Pancreas (tissue), 10 donors: Measurements from ENCODE around the gene TST. TPM values are rescaled to one million over a fixed set of nuclear protein-coding genes. Genes with fewer than 3 reads are reported as not detected.

Source experiments
- ATAC-seq, 4 donors: fragments of 200-7000 bp; cut with Tn5 transposase; one replicate each; pipeline versions ENCODE4 v1.8.0 to v1.9.1; 2020; ENCODE audit warnings: mild to moderate bottlenecking in 4 of 4, moderate library complexity in 4 of 4
- DNase-seq, 6 donors: peaks; one replicate each; pipeline ENCODE4 v3.0.0-alpha.2; 2020
- FAIRE-seq: peaks from 2 replicates; lab custom pipeline; 2012; peaks lifted over from hg19 to GRCh38; lab: Jason Lieb, UNC
- H3K27ac ChIP-seq, 4 donors: fragments of 200-600 bp; sonication (generic); 1 replicate in 3 of 4; 2 replicates in 1 of 4; pipeline versions ENCODE4 v1.5.0 to v1.8.0; 2020
- H3K27me3 ChIP-seq, 4 donors: fragments of 200-600 bp; one replicate each; pipeline ENCODE4 v1.8.0; 2021
- H3K36me3 ChIP-seq, 3 donors: fragments of 200-600 bp; sonication (generic) in 1 of 3; one replicate each; pipeline versions ENCODE4 v1.5.0 to v1.8.0; 2020 to 2021
- H3K4me1 ChIP-seq, 3 donors: fragments of 200-600 bp; one replicate each; pipeline ENCODE4 v1.8.0; 2021
- H3K4me3 ChIP-seq, 4 donors: fragments of 200-600 bp; sonication (generic) in 2 of 4; one replicate each; pipeline versions ENCODE4 v1.5.0 to v1.8.0; 2020 to 2021
- H3K9me3 ChIP-seq, 4 donors: fragments of 200-600 bp; one replicate each; pipeline ENCODE4 v1.8.0; 2021
- CTCF ChIP-seq, 4 donors: fragments of 200-600 bp; sonication (generic) in 3 of 4; IDR thresholded peaks; one replicate each; pipeline versions ENCODE4 v1.5.0 to v1.8.0; 2021; ENCODE audit warnings: antibody characterized with exemption in 4 of 4
- WGBS, 2 donors: extraction: QIAGEN DNeasy Blood & Tissue Kit; methylation state at CpG; one replicate each; pipeline ENCODE4 v1.1.7; 2013; 5-methylcytosine and 5-hydroxymethylcytosine counted together
- intact Hi-C, 3 donors: fragments of 100-400 bp; cut with DNase I; formaldehyde crosslinking; loops; one replicate each; pipeline versions ENCODE4 v1.11.1 to v1.14.2; 2022
- polyA plus RNA-seq, 2 donors: library from polyadenylated mRNA; stranded (reverse); fragments of 200-250 nt; gene quantifications; one replicate each; pipeline ENCODE4 v1.2.3, GENCODE V29; 2013
- total RNA-seq, 6 donors: library from RNA; stranded (reverse); fragmentation: NEBNext Ultra II Directional in 4 of 6; extraction: Animal tissue kit (Norgen Biotek cat#: 25700) in 4 of 6; gene quantifications; one replicate each; pipeline versions ENCODE4 v1.2.1 to v1.2.4, GENCODE V29; 2021 to 2023
- donor health status: healthy with polysubstance abuse.
- donor health status: DM: no; HTN: no; CAD: no; lungs with moderate emphysema.
- donor health status: DM: no; HTN: no; CAD: no.
- donor health status: control.
- donor health status: control.
- donor health status: Bipolar disorder and iron deficiency.
- donor health status: DM: yes; HTN: yes; CAD: no.
- donor health status: DM: no; HTN: no; CAD: no.
- donor health status: DM: no; HTN: no; CAD: no.
- donor health status: DM: yes; HTN: yes; CAD: no.

The TST gene
- total and polyA plus RNA-seq, 8 donors: 22.9 to 52.3 (median 37.6) TPM

- WGBS, 2 donors: 43 to 48% methylated on average over 3 of the region's 3 CpGs
Observed at GRCh38 chr22:37065180-37065579, 45.9 kb upstream of the TST start.

GRCh38 chr22:37064553-37064952 is 45.3 kb upstream of the TST start:
- no peak overlapping the region for H3K27ac ChIP-seq
- FAIRE-seq: no peak
- no peak for TF ChIP-seq CTCF (IDR thresholded peaks at IDR 0.05)
- H3K4me1 ChIP-seq: no peaks in the 10 kb centered on the region
- H3K4me3 ChIP-seq: no peak overlapping the region
- WGBS, 2 donors: 73 to 86% methylated on average over 11 of the region's 11 CpGs
- no peak for ATAC-seq
- DNase-seq: peak in 1 of 6 donors; percentile 30
- no peaks in the 10 kb centered on the region for H3K36me3 ChIP-seq
- H3K27me3 ChIP-seq: peaks cover 0 to 10% (median 1%) of the 10 kb centered on the region in 4 donors
- intact Hi-C loops: no loop called here
- no peaks in the 10 kb centered on the region for H3K9me3 ChIP-seq

More at GRCh38 chr22:37065180-37065579, 45.9 kb upstream of the TST start:
- ATAC-seq (no peak), FAIRE-seq (no peak), DNase-seq (peak in 1 of 6 donors; percentile 43)
- H3K36me3 ChIP-seq: no peaks in the 10 kb centered on the region
- intact Hi-C loops: no loop called here
- H3K4me1 ChIP-seq: no peaks in the 10 kb centered on the region
- peaks cover 0 to 10% (median 3%) of the 10 kb centered on the region in 4 donors for H3K27me3 ChIP-seq
- no peaks in the 10 kb centered on the region for H3K9me3 ChIP-seq
- H3K4me3 ChIP-seq: no peak overlapping the region
- TF ChIP-seq CTCF (IDR thresholded peaks at IDR 0.05): no peak
- no peak overlapping the region for H3K27ac ChIP-seq

GRCh38 chr22:37063431-37064420 is 44.5 kb upstream of the TST start:
- no peak overlapping the region for H3K27ac ChIP-seq
- H3K27me3 ChIP-seq: peaks cover 0 to 7% (median 1%) of the 10 kb centered on the region in 4 donors
- no peak overlapping the region for H3K4me3 ChIP-seq
- 69 to 81% methylated on average over 27 to 28 of the region's 28 CpGs for WGBS, 2 donors
- H3K9me3 ChIP-seq: no peaks in the 10 kb centered on the region
- ATAC-seq (no peak), FAIRE-seq (no peak), DNase-seq (peak in 1 of 6 donors; percentile 46)
- intact Hi-C loops: no loop called here
- no peaks in the 10 kb centered on the region for H3K4me1 ChIP-seq
- no peak for TF ChIP-seq CTCF (IDR thresholded peaks at IDR 0.05)
- H3K36me3 ChIP-seq: no peaks in the 10 kb centered on the region

- Histone ChIP-seq H3K9me3 (no peaks in the 10 kb centered on the region), H3K4me3 (no peak overlapping the region), H3K36me3 (no peaks in the 10 kb centered on the region), H3K27me3 (no peaks in the 10 kb centered on the region), H3K27ac (no peak overlapping the region), H3K4me1 (no peaks in the 10 kb centered on the region)
- FAIRE-seq: no peak
- peak in 1 of 6 donors; percentile 58 for DNase-seq
- TF ChIP-seq CTCF (IDR thresholded peaks at IDR 0.05): no peak
- intact Hi-C loops: no loop called here
- ATAC-seq: no peak
- WGBS, 2 donors: 74 to 85% methylated on average over 14 to 15 of the region's 15 CpGs
Observed at GRCh38 chr22:37062702-37063381, 43.6 kb upstream of the TST start.
